C4-2B (cell line): ENCODE measurements around the gene RAB18.

Experiments
- ZFX ChIP-seq: fragments of 450-650 bp; IDR thresholded peaks from 2 replicates; pipeline ENCODE4 v1.6.1; 2017
- TF ChIP-seq, protein P1 (sequence below): fragments of 450-650 bp; conservative IDR thresholded peaks from 2 replicates; pipeline ENCODE4 v1.5.1; 2017; ENCODE audit warnings: mild to moderate bottlenecking

GRCh38 chr10:27470885-27471284 is 33.2 kb upstream of the RAB18 start:
- TF ChIP-seq, protein P1, sequence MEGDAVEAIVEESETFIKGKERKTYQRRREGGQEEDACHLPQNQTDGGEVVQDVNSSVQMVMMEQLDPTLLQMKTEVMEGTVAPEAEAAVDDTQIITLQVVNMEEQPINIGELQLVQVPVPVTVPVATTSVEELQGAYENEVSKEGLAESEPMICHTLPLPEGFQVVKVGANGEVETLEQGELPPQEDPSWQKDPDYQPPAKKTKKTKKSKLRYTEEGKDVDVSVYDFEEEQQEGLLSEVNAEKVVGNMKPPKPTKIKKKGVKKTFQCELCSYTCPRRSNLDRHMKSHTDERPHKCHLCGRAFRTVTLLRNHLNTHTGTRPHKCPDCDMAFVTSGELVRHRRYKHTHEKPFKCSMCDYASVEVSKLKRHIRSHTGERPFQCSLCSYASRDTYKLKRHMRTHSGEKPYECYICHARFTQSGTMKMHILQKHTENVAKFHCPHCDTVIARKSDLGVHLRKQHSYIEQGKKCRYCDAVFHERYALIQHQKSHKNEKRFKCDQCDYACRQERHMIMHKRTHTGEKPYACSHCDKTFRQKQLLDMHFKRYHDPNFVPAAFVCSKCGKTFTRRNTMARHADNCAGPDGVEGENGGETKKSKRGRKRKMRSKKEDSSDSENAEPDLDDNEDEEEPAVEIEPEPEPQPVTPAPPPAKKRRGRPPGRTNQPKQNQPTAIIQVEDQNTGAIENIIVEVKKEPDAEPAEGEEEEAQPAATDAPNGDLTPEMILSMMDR = no peak
- TF ChIP-seq ZFX = no peak
